ENCODE data around the gene SMYD2.

The SMYD2 gene

DNA sequence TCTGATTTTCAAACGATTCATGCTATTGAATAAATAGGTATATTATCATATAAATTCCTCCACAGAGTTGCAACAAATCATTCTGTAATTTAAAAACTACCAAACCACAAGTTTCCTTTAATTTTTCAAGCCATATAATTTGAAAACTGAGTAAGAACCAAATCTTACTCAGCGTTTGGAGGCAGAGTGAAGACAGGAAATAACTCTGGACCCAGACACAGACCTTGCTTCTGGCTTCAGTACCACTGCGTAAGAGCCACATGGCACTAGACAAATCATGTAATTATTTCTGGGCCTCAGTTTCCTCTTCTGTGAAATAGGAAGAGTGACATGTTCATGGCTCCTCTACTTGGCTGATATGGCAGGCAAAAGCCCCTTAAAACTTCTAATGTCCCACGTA is 82.4 kb downstream of the SMYD2 start:
- DNase-seq = no peak

DNA sequence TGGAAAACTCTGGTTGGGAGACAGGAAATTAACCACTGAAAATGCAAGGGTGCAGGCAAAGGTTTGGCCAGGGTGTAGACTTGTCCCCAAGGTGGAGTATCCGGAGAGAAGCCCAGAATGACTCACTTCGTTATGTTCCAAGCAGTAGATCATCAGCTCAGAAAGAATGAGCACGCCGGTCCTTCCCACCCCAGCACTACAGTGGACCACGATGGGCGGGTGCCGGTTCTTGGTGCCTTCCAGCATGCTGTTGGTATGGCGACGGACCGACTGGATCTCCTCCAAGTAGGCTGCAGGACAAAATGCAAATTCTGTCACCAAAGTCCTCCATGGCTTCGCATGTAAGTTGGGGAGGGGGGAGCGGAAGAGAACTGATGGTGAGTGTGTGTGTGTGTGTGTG is 83.4 kb downstream of the SMYD2 start:
- no peak for DNase-seq

GRCh38 chr1:214364786-214365295 is 83.9 kb downstream of the SMYD2 start:
- DNase-seq = no peak

DNA sequence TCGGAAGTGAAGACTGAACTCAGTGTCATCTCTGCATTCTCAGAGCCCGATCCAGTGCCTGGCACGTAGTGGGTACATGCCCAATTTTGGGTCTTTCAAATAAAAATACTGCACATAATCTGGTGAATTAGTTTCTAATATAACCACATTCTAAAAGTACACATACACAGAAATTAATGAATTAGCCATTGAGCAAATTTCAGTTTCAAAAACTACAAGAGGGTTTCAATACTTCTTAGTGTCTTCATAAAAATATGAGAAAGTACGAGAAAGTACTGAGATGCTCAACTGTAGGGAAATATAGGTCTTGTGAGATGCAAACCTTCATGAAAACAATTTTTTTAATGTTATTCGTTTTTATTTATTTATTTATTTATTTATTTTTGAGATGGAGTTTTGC is 86.9 kb downstream of the SMYD2 start:
- DNase-seq = no peak

DNA sequence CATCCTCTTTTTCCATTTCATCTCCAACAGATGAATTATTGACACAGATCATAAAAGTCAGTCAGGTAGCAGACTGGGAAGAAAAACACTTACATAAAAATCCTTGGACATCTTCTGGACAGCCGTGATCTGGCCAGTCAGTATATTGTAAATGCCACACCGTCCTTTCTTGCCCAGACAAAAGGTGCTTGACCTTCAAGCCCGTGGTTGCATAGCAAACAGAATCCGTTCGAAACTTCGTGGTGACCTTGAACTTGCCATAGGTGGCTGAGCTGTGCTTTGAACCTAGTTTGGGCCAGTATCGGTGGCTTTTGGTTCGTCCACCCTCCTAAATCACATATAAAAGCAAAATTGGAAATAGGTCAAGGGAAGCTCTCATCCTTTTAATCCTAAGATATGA is 88.4 kb downstream of the SMYD2 start:
- no peak for DNase-seq

GRCh38 chr1:214370615-214371014 is 89.7 kb downstream of the SMYD2 start:
- no peak for DNase-seq

- no peak for DNase-seq
Measured at GRCh38 chr1:214372092-214372491, 91.1 kb downstream of the SMYD2 start.

DNA sequence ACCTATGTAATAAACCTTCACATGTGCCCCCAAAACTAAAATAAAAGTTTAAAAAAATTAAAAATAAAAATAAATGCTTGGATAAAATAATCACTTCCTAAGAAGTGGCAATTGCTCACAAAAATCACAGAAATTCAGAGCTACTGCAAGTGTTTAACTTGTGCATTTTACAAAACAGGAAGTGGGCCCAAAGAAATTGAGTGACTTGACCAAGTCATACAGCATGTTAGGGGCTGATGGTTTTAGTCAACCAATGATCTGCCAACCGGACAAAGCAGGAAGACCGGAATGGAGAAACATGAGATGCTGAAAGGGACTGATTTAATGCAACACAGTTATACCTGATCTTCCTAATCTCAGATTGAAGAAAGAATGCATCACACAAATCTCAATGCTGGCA is 96.5 kb downstream of the SMYD2 start:
- DNase-seq = no peak

DNA sequence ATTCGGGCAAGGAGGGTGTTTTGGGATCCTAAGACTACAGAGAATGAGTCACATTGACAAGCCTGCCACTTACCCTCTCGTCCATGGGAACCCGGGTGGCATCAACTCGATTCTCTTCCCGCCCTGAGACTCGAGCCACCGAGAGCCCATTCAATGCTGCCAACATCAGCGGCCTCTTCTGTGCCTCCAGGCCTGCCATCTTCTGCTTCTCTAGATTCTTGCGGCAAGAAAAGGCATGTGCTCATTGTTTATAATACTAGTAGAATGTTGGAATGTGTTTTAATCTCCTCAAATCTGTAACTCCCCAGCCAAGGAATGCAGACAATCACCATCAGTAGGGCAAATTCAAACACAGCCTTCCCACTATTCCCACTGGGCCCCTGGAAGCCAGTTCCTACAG is 96.9 kb downstream of the SMYD2 start:
- no peak for DNase-seq

GRCh38 chr1:214378492-214378891 is 97.5 kb downstream of the SMYD2 start:
- no peak for DNase-seq

GRCh38 chr1:214379236-214379970 is 98.4 kb downstream of the SMYD2 start:
- no peak for DNase-seq

- no peak for DNase-seq
Measured at GRCh38 chr1:214380396-214380795, 99.4 kb downstream of the SMYD2 start.

DNA sequence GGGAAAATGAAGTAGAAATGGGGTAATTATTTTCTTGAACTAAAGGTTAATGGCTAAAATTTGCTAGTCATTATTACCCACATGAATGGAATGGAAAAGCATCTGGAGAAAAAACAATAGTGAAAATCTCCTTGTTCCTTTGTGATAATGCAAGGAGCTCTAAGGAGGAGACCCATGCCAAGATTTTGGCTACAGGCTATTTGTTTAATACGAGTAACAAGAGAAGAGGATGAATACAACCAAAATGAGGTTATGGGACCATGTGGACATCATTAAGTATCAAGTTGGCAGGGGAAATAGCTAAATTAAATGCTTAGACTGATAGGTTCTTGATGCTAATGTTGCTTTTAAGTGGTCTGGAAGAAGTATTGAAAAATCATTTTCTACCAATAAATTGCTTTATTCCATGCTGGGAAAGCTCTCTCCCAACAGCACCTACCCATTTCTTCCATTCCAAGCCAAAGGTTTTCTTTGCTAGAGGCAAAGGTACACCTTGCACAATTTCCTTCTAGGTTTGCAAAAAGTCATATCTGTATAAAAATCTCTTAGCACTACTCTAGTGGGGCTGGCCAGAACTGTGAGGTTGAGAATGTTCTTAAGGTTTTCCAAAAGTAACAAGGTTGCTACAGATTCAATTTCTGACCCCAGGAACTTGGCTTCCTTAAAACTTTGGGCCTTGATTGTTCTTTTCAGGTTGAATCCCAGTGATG is 100.2 kb downstream of the SMYD2 start:
- DNase-seq = no peak

- DNase-seq = no peak
Measured at GRCh38 chr1:214383381-214384372, 102.7 kb downstream of the SMYD2 start.

GRCh38 chr1:214384373-214385079 is 103.6 kb downstream of the SMYD2 start:
- no peak for DNase-seq

GRCh38 chr1:214385428-214385827 is 104.5 kb downstream of the SMYD2 start:
- no peak for DNase-seq

GRCh38 chr1:214386333-214386732 is 105.4 kb downstream of the SMYD2 start:
- DNase-seq = no peak

All from activated CD8-positive, alpha-beta memory T cell treated with anti-CD3 and anti-CD28 coated beads, Interleukin-2, amount 50 U/mL, for 48 hours (primary cell).